H1 (cell line): ENCODE results near the gene SNRK.

Source experiments
- BACH1 ChIP-seq: IDR thresholded peaks from 2 replicates; pipeline ENCODE4 v1.6.1; 2012; ENCODE audit warnings: low read length, improper control_type of control experiment
- CHD2 ChIP-seq: IDR thresholded peaks from 2 replicates; pipeline ENCODE4 v1.6.1; 2012; ENCODE audit warnings: low read length, improper control_type of control experiment
- CTCF ChIP-seq, 3 experiments: IDR thresholded peaks; 1 replicate in 2 of 3; 2 replicates in 1 of 3; pipeline versions ENCODE4 v1.5.1 to v1.6.1; 2011; ENCODE audit warnings: low read length in 3 of 3, mild to moderate bottlenecking in 3 of 3, inconsistent platforms in 2 of 3, low read depth in 1 of 3, moderate library complexity in 1 of 3; ENCODE audit not compliant: insufficient read depth in 1 of 3; ENCODE audit errors: control extremely low read depth in 1 of 3
- E2F6 ChIP-seq: IDR thresholded peaks from 2 replicates; pipeline ENCODE4 v1.6.1; 2012; ENCODE audit warnings: inconsistent platforms
- EP300 ChIP-seq, 2 experiments: IDR thresholded peaks; 1 replicate in 1 of 2; 2 replicates in 1 of 2; pipeline ENCODE4 v1.6.1; 2011 to 2012; ENCODE audit warnings: low read depth in 2 of 2, low read length in 2 of 2, mild to moderate bottlenecking in 2 of 2, borderline replicate concordance in 1 of 2, inconsistent platforms in 1 of 2, moderate library complexity in 1 of 2
- GABPA ChIP-seq: IDR thresholded peaks from 2 replicates; pipeline ENCODE4 v1.6.1; 2011; ENCODE audit warnings: mild to moderate bottlenecking, low read length, moderate library complexity, borderline replicate concordance; ENCODE audit not compliant: insufficient read depth
- MAX ChIP-seq: IDR thresholded peaks from 2 replicates; pipeline ENCODE4 v1.6.1; 2012; ENCODE audit warnings: inconsistent platforms
- RAD21 ChIP-seq, 2 experiments: IDR thresholded peaks in 1 of 2; conservative IDR thresholded peaks in 1 of 2; 2 replicates each; pipeline ENCODE4 v1.6.1; 2011; ENCODE audit warnings: low read depth in 2 of 2, low read length in 2 of 2, improper control_type of control experiment in 1 of 2, inconsistent platforms in 1 of 2, mild to moderate bottlenecking in 1 of 2, moderate library complexity in 1 of 2
- SIN3A ChIP-seq, 2 experiments: IDR thresholded peaks in 1 of 2; conservative IDR thresholded peaks in 1 of 2; 2 replicates each; pipeline ENCODE4 v1.6.1; 2011 to 2012; ENCODE audit warnings: low read length in 2 of 2, improper control_type of control experiment in 1 of 2, low read depth in 1 of 2, mild to moderate bottlenecking in 1 of 2
- TAF1 ChIP-seq: IDR thresholded peaks from 2 replicates; pipeline ENCODE4 v1.6.1; 2011; ENCODE audit warnings: mild to moderate bottlenecking, low read depth, low read length

GRCh38 chr3:43279082-43279481 lies 7.3 kb upstream of the SNRK start:
- TF ChIP-seq CTCF (IDR thresholded peaks at IDR 0.05; ENCODE audit: control extremely low read depth in 1 of 3, insufficient read depth in 1 of 3, low read depth in 1 of 3, low read length in 3 of 3) (no peak), BACH1 (no peak), E2F6 (no peak), TAF1 (no peak), MAX (no peak), GABPA (no peak), SIN3A (conservative IDR thresholded peaks at IDR 0.05 in 1 of 2, IDR thresholded peaks at IDR 0.05 in 1 of 2; ENCODE audit: low read depth in 1 of 2, low read length in 2 of 2) (no peak), EP300 (IDR thresholded peaks at IDR 0.05; ENCODE audit: borderline replicate concordance in 1 of 2, low read depth in 2 of 2, low read length in 2 of 2) (no peak), RAD21 (IDR thresholded peaks at IDR 0.05 in 1 of 2, conservative IDR thresholded peaks at IDR 0.05 in 1 of 2; ENCODE audit: low read depth in 2 of 2, low read length in 2 of 2) (no peak), CHD2 (no peak)
